GM18907 (cell line): ENCODE results near the gene SPSB3.

ENCODE experiments used
- ATAC-seq: cut with Tn5 transposase; IDR thresholded peaks from one replicate; pipeline ENCODE4 v1.9.1; 2021; ENCODE audit warnings: mild to moderate bottlenecking, moderate library complexity; ENCODE audit not compliant: unreplicated experiment

SPSB3 gene

DNA sequence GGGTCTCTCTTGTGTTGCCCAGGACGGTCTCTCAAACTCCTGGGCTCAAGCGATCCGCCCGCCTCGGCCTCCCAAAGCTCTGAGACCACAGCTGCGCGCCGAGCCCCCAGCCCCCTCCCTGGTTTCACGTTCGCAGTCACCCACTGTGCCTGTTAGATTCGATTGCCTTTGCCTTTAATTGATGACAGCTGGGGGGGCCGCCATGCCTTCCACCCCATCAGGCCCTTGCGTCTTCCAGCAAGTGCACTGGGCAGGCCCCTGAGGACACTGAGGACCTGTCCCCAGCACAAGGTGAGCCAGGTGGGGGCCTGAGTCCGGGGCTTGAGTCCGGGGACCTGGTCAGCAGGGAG, 7.9 kb upstream of the SPSB3 start:
- ATAC-seq = no peak

DNA sequence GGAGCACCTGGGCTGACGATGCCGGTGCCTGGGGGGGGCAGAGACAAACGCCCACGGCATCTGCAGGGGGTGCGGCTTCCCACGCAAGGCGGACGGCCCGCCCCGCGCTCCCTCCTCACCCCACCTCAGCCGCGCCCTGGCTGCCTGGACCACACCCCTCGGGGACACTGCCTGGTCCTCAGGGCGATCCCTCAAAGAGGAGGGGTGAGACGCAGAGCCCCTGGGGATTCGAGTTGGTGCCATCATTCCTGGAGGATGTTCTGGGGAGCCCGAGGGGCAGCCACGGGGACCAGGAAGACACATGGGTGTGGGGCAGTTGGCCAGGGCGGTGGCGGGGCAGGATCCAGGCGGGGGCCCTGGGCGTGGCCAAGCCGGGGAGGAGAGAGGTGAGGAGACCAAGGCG, 7.3 kb upstream of the SPSB3 start:
- no peak for ATAC-seq

DNA sequence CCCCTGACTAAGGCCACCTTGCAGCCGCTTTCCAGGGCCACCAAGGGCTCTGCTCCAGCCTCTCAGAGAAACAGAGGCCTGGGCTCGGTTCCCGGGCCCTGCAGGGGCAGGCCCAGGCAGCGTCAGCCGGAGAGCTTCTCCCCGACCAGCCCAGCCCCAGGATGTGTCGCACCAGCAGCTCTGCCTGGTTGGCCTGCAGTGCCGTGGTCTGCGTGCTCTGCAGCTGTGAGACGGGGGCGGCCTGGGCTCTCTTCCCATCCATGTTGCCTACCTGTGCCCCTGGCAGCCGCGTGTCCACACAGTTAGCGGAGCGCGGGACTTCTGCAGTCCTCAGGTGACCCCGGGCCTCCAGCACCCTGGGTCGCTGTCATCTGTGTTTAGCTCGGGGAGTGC, 6.3 kb upstream of the SPSB3 start:
- no peak for ATAC-seq

DNA sequence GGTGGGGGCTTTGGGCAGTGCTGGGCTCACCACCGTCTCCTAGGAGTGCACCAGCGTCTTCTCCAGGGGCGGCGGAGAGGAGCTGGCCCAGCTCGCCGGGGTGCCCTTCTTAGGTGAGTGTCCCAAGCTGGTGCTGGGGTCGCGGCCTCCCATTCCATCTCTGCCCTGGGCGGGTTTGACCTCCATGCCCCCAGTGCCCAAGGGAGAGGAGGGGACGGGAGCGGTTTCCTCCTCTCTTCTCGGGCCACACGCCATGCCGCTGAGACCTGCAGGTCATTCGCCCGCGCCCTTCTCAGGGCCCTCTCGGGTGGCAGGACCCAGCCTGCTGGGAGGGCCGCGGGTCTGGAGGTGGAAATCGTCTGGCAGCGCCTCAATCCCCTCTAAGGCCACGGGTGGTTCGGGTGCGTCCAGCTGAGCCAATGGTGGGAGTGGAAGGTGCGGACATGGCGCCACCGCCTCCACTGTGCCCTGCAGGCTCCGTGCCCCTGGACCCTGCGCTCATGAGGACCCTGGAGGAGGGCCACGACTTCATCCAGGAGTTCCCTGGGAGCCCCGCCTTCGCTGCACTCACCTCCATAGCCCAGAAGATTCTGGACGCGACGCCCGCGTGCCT, 5.8 kb upstream of the SPSB3 start:
- no peak for ATAC-seq

DNA sequence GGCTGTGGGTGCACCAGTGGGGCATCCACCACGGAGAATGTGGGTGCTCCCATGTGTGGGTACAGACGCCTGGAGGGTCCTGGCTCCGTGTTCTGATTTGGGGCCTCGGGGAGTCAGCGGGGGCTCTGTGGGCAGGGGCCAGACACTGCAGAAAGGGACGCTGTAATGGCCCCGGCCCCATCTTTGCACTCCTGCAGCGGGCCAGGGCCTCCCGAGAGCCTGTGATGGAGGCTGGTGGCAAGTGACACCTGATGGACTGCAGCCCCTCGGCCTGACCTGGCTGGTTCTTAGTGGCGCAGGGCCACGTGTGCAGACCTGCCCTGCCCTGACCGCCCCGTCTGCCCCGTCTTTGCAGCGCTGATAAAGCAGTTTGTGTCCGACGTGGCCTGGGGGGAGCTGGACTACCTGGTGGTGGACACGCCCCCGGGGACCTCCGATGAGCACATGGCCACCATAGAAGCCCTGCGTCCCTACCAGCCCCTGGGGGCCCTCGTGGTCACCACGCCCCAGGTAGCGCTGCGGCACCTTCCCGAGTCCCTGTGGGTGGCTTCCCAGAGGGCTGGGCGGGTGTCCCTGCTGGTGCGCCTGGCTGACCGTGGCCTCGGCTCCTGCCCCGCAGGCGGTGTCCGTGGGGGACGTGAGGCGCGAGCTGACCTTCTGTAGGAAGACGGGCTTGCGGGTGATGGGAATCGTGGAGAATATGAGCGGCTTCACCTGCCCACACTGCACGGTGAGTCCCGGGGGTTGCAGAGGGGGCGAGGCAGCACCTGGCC, 5.1 kb upstream of the SPSB3 start:
- no peak for ATAC-seq

DNA sequence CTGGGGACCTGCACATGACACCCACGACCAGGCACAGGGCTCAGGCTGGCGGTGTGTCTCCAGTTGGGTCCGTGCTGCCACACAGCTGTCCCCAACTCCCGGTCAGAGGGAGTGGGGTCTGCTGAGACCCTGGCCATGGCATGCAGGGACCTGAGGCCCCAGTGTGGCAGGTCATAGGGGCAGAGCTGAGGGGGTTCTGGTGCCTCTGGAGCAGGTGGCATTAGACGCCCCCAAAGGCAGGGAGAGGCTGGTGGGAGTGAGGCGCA, 4.6 kb upstream of the SPSB3 start:
- no peak for ATAC-seq

DNA sequence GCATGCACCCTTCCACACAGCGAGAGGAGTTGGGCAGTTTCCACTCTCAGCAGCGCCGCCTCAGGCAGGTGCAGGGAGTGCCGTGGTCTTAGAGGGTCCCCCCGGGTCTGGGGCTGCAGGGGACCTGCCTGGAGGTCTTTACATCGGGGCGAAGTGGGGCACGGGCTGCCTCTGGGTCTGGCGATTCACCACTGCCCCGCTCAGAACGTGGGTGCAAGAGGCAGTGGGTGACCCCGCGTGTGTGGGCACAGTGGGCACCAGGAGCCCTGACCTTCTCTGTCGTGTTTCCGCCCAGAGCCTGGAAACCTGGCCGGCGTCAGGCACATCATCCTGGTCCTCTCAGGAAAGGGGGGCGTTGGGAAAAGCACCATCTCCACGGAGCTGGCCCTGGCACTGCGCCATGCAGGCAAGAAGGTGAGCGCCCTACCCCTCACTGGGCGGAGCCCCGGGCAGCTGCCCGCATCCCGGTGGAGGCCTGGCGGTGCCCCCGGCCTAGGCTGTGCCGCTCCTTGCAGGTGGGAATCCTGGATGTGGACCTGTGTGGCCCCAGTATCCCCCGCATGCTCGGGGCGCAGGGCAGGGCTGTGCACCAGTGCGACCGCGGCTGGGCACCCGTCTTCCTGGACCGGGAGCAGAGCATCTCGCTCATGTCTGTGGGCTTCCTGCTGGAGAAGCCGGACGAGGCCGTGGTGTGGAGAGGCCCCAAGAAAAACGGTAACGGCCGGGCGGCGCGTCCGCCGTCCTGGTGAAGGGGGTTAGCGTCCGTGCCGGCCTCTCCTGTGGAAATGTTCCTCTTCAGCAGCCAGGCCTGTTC, 4.1 kb upstream of the SPSB3 start:
- no peak for ATAC-seq

DNA sequence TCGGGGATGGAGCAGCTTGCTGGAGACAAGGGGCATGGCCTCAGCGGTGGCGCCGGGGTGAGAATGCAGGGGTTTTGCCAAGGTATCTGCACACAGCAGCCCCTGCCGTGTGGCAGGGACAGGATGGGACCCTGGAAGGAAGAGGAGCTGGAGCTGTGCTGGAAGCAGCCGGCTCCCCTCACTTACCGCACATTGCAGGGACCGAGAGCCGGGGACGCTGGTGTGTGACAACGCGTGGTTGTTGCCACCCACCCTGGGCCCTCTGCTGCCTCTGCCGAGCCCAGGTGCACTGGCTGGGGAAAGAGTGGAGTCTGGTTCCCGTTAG, 3.4 kb upstream of the SPSB3 start:
- ATAC-seq = no peak

DNA sequence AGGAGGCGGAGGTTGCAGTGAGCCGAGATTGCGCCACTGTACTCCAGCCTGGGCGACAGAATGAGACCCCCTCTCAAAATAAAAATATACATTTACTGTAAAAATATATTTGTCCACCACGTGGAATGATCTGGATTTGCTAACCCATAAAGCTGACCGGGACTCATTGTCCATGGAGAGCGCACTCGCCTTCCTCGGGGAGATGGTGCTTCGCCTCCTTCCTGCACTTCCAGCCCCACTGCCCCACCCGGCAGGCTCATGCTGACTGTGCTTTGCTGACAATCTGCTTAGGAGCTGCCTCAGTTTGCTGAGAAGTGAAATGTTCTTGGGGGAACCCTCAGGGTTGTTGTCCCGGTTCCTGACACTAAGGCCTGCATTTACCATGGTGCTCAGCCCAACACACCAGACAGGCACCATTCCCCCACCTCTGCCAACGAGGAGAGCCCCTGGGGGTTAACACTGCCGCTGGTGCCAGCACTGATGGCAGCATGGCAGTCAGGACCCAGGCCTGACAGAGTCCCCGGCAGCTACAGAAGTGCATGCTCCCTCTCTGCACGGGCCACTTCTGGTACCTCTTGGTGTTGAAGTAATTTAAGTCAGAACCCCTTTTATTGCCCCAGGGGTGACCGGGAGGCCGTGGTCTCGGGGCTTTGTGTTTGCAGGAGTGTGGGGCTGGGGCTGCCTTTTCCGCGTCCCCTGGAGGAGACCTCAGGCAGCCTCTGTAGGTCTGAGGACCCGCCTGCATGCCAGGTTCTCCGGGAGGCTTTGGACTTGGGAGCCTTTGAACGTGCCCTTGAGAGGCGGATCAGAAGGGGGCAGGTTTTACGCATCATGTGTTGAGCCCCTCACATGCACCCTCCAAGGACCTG, 2.8 kb upstream of the SPSB3 start:
- no peak for ATAC-seq

DNA sequence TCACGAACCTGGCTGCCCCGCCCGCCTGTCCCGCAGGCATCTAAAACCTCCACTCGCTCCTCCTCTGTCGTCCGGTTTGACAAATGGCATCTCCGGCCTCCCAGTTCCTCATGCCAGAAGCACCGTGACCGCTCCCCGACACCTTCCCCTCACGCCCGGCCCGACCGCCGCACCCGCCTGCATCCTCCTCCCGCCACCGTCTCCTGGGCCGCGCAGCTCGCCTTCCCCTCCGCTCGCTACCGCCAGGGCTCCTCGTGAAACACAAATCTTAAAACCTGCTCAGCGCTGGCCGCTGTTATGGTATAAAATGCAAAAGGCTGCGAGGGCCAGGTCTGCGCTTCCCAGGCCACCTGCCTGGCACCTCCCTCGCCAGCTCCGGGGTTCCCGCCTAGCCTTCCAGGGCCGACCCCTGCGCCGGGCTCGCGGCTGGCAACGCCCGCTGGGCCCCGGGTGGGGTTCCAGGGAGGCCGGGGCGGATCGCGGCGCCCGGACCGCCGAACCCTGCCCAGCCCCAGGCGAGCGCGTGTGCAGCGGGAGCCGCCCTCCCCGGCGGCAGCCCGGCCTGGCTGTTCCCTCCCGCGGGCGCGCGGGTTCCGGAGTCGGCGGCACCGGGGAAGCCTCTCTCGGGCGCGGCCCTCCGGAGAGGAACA, 488 bp downstream of the SPSB3 start:
- peak; percentile 11 for ATAC-seq

DNA sequence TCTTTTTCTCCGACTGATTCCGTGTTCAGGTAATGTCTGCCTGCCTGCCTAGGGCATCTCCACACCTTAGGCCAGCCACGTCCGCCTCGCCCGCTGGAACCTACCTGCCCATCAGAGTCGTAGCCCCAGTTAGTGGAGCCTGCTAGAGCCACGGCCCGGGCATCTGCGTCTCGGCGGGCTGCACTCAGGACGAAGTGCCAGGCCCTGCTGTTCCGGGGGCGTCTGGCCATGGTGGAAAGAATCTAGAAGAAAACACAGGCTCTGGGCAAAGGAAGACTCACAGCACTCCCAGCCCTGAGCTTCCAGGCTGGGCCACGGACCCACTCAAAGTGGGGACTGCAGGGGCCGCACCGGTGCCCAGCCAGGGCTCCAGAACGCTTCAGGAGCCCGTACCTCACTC, 1.1 kb downstream of the SPSB3 start:
- no peak for ATAC-seq

DNA sequence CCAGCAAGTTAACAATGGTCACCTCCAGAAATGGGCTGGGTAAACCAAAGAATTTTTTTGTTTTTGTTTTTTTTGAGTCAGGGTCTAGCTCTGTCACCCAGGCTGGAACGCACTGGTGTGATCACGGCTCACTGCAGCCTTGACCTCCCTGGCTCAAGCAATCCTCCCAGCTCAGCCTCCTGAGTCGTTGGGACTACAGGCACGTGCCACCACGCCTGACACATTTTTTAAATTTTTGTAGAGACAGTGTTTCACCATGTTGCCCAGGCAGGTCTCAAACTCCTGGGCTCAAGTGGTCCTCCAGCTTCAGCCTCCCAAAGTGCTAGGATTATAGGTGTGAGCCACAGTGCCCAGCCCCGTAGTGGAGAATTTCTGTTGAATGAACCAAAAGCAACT, 1.7 kb downstream of the SPSB3 start:
- ATAC-seq = no peak

DNA sequence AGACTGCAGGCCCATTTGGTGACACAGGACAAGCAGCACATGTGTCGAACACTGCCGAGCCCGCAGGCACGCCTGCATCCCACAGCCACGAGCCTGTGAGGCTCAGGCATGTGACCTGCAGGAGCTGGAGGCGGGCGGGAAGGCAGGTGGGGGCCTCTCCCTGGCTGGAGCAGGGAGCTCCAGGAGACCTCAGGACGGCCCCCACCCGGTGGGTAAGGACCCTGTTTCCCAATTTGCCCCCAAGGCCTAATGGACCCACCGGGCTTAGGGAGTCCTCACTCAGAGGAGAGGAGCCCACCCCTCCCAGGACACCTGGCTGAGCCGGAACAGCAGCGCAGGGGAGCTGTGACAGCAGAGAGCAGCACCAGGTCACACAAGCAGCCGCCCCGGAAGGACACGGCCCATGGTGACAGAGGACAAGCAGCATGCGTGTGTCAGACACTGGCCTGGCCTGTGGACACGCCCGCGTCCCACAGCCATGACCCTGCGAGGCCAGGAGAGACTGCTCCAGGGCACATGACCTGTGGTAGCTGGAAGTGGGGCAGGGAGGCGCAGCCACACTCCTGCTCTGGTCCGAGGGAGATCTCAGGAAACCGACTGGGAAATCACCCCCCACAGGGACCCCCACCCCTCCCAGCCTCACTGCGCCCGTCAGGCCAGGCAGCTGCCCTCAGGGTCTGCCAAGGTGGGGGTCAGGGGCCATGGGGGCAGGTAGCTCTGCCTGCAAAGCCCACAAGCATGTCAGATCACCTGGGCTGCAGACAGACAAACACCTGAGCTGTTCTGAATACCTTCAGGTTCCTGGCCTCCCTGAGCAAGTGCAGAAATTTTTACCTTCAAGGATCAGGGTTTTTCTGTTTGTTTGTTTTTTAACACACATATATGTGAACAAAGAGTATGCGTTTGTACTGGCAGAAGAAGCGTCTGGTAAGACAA, 2.4 kb downstream of the SPSB3 start:
- no peak for ATAC-seq

DNA sequence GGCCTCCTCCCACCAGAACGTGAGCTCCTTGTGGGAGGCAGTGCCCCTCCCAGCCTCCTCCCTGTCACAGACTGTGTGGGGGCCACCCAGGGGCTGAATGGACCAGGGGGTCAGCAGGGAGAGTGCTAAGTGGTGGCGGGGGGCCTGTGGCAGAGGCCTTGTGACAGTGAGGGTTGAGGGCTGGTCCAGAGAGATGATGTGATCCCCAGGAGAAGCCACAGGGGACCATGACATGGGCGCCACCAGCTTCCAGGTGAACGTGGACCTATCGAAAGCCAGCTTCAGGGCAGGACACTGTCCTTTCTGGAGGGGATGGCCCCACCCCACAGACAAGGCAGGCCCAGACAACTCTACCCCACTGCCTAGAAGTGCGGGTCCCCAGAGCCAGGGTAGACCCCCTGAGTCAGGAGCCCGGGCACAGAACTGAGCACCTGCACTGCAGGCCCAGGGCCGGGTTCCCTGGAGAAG, 3.1 kb downstream of the SPSB3 start:
- ATAC-seq = no peak

DNA sequence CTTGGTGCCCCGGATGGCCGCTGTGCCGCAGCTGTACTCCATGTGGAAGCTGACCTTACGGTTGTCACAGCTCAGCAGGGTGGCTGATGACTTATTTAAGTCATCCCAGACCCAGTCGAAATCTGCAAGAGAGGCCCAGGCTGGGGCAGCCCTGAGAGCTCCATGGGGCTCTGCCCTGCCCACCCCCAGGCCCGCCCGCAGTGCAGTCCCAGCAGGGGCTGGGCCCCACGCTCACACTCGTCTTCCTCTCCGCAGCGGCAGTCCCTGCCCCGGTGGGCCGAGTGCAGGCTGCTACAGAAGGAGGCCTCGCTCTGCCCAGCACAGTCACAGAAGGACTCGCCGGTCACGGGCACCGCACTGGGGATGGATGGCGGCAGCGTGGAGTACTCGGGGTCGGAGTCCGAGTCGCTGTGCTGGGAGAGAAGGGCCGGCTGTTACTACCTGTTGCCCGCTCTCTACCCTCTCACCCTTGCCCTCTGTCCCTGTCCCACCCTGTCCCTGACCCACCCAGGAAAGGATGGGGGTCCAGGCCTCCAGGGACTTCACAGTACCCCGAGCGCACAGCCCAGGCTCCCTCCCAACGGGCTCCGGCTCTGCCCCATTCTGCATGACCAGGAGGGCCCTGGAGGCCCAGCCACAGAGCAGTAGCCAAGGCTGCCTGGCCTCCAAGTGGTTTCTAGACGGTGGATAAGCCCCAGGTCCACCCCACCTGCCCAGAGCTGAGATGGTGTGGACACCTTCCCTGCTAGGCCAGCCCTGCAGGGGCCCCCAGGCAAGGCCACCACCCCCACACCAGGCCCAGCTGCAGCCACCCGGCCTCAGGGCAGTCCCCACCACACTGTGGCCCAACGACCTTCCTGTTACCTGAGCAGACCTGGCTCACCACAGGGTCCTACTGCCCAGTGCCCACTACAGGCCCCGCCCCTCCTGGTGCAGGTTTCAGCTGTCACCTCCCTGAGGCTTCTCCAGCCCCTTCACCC, 3.9 kb downstream of the SPSB3 start:
- no peak for ATAC-seq

DNA sequence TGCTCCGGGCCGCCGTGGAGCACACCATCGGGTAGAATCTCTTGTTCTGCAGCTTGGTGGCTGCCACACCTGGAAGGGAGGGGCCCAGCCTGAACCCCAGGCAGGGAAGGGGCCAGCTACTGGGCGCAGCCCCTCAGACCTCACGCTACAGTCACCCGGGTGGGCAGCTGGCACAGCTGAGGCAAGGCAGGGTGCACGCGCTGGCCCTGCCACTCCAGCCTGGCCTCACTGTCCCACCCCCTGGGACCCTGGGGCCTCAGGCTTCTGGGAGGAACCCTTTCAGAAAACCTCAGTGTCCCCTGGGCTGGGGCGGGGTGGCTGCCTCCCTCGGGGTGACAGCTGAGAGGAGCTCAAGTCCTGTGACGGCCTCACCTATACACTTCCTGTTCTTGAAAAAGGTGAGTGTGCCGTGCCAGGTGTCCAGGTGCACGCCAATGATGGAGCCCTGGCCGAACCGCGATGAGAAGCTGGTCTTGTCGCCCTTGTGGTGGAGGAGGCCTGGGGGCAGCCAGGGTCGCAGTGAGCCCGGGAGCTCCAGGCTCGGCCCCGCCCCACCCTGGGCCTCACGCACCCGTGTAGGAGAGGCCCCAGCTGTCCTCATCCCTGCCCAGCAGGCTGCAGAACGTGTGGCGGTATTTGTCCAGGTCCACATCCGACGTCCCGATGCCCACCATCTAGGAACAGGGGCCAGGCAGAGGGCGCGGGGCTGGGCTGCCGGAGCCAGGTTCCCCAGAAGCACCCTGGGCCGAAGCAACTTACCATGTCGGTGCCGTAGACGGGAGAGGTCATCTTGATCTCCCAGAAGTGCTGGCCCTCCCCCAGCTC, 4.8 kb downstream of the SPSB3 start:
- no peak for ATAC-seq

DNA sequence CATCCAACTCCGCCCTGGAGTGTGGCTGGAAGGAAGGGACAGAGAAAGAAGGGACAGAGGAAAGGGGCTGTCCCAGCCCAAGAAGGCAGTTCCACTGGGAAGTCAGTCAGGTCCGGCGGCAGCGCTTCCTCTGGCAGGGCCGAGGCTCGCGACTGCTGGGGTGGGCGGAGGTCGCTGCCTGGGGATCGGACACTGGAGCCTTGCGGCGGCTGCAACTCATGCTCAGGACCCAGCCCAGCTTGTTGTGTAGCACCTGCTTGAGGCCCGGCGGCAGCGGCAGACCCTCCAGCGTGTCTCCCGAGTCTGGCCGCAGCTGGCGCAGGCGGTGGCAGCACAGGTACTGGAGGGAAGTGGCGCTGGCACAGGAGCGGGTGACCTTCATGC, 5.4 kb downstream of the SPSB3 start:
- no peak for ATAC-seq

DNA sequence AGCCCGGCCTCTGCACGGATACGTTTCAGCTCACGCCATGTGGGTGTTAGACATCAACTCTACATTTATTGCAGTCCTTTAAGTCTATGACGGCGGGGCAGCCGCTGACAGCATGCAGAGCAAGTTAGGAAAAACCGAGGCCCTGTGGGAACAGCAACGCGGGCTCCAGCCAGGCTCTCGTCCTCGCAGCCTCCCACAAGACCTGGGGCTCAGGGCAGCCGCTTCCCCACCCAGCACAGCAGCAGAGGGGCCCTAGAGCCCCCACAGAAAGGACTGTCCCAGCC, 5.8 kb downstream of the SPSB3 start:
- ATAC-seq = no peak
